H1 (cell line): ENCODE measurements around the gene RAP1A. TPM values are rescaled to one million over a fixed set of nuclear protein-coding genes. Genes with fewer than 3 reads are reported as not detected.

ENCODE experiments used
- CREB1 ChIP-seq: IDR thresholded peaks from 2 replicates; pipeline ENCODE4 v1.6.1; 2012; ENCODE audit warnings: inconsistent platforms
- JUN ChIP-seq: IDR thresholded peaks from 2 replicates; pipeline ENCODE4 v1.6.1; 2011; ENCODE audit warnings: low read depth, mild to moderate bottlenecking, improper control_type of control experiment, low read length
- MAX ChIP-seq: IDR thresholded peaks from 2 replicates; pipeline ENCODE4 v1.6.1; 2012; ENCODE audit warnings: inconsistent platforms
- RAD21 ChIP-seq, 2 experiments: IDR thresholded peaks in 1 of 2; conservative IDR thresholded peaks in 1 of 2; 2 replicates each; pipeline ENCODE4 v1.6.1; 2011; ENCODE audit warnings: low read depth in 2 of 2, low read length in 2 of 2, improper control_type of control experiment in 1 of 2, inconsistent platforms in 1 of 2, mild to moderate bottlenecking in 1 of 2, moderate library complexity in 1 of 2
- SAP30 ChIP-seq: fragments of 300-600 bp; sonication (generic); IDR thresholded peaks from 2 replicates; pipeline ENCODE4 v1.7.1; 2012; ENCODE audit warnings: low read length, moderate library complexity, mild to moderate bottlenecking, inconsistent platforms; ENCODE audit not compliant: insufficient read depth, insufficient replicate concordance
- SP4 ChIP-seq: IDR thresholded peaks from 2 replicates; pipeline ENCODE4 v1.6.1; 2012; ENCODE audit warnings: low read length, inconsistent platforms
- polyA plus RNA-seq, 7 experiments: library from polyadenylated mRNA; depleted of rRNA in 3 of 7; stranded (reverse) in 5 of 7; unstranded in 2 of 7; fragments of >200 nt in 5 of 7; fragments of 200-250 nt in 2 of 7; gene quantifications; 1 replicate in 5 of 7; 2 replicates in 1 of 7; 4 replicates in 1 of 7; pipeline versions ENCODE4 v1.2.1 to v1.2.3, GENCODE V29; 2011 to 2013; ENCODE audit warnings: missing spikeins in 2 of 7, mixed read lengths in 2 of 7
- total RNA-seq: library from RNA; stranded (reverse); fragmentation: NEBNext Ultra II Directional; extraction: Animal tissue kit (Norgen Biotek cat#: 25700); gene quantifications from 2 replicates; pipeline ENCODE4 v1.2.1, GENCODE V29; 2021

Gene RAP1A
- total and polyA plus RNA-seq, 2 of the 8 experiments (the other 6 are each of a cell fraction or from before 2014, with no cell fraction given) = 10.9 to 35.8 TPM

- TF ChIP-seq RAD21 (IDR thresholded peaks at IDR 0.05 in 1 of 2, conservative IDR thresholded peaks at IDR 0.05 in 1 of 2; ENCODE audit: low read depth in 2 of 2, low read length in 2 of 2) (no peak), SAP30 (peak; percentile 2), SP4 (no peak), MAX (peak; percentile 82), CREB1 (peak; percentile 20; the same call in 1 of the 2 replicates), JUN (no peak)
Measured at GRCh38 chr1:111738436-111739193, 119.0 kb downstream of the RAP1A start (continued).
